ENCODE measurements around the gene CXCR3.
"Not testable (repeated sequence)": the region's sequence is repeated elsewhere in the genome, so short reads cannot be mapped to it uniquely, and the experiment has no call there.

CXCR3 gene

DNA sequence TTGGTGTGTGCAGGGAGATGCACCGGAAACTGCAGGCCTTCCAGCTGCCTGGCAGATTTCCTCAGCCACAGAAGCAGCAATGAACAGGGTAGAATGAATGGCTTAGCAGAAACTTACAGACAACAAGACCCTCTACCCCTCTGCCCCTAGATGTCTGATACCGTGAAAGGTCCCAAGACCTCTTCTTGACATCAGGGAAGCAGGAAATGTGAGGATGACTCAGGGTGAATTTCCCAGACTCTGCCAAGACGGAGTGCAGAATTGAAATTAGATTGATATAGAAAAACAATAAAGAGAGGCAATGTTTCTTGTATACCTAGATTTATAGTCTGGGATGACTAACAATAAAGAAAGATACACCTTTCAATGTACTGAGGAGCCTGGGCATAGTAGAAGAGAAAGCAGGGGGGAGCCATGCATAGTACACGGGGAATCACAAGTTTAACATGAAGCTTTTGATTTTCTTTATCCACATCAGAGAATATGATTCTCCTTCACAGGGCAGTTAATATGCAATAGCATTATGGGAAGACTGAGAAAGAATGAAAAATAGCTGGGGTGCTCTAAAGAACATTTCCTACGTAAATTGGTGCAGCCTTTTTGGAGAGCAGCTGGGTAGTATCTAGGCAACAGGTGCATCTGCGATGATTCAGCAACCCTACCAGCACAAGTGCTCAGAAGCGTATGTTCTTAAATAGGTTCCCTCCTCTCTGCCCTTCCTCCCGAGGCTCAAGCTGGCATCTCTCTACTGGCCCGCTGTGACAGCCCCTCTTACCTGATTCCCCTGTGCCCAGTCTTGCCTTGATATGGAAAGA lies 18.3 kb upstream of the CXCR3 start:
- DNase-seq, result no peak

DNA sequence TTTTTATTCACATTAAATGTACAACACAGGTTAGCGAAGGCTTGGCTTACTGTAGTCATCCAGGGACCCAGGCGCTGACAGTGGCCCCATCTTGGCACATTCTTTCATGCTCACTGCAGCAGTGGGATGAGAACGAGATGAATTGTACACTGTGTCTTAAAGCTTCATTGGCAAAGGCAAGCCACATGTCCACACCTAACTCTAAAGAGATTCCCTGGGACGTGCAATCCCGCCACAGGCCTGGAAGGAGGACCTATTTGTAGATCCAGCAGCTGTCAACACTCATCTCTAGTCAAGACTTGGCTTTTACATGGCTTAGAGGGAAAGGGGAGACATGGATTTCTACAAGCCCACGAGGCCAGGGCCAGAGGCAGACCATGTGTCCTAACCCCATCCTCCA lies 16.1 kb upstream of the CXCR3 start:
- DNase-seq, result no peak

DNA sequence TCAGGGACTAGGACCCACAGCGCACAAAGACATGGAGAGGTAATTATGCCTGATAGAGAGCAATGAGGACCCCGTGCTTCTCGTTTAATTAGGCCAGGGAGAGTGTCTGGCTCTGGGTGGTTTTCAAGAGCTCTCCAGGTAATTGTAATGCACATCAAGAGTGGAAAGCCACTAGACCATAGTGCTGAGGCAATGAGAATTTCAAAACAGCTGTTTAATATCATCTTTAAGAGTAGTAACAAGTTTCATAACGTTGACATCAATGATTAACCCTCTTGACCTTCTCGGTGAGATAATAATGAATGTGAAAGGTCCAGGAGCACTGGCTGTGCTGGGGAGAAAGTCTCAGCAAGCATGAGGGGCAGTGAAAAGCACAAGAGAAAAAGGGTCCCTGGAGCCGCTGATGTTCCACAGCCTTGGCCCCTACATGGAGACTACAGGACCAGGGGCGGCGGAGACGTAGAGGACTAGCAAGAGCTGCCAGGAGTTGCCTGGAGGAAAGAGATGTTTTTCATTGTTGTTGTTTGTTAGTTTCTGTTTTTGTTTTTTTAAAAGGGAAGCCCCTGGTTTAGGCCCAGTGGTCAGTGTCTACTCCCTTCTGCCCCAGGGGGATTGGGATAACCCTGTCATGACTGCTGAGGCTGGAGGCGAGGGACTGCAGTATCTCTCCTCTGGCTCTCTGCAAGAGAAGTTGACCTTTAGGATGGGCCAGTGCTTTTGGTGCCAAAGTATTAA lies 14.8 kb upstream of the CXCR3 start:
- no peak for DNase-seq

DNA sequence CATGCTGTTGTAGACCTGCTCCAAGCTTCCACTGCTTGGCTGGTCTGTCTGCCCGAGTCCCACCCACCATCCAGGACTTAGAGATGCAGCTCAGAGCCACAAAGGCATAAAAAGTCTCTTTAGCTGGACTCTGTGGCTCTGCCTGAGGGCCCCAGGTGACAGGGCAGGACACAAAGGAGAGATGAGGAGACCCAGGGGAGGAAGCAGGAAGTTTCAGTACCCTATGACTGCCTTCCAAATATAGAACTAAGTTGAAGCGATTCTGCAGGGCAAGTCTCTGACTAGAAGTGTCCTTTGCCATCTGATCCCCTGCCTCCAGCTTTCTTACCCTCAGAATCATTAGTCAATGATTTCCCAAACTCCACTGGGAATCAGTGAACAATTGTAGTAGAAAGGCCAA lies 11.2 kb upstream of the CXCR3 start:
- DNase-seq, result no peak

DNA sequence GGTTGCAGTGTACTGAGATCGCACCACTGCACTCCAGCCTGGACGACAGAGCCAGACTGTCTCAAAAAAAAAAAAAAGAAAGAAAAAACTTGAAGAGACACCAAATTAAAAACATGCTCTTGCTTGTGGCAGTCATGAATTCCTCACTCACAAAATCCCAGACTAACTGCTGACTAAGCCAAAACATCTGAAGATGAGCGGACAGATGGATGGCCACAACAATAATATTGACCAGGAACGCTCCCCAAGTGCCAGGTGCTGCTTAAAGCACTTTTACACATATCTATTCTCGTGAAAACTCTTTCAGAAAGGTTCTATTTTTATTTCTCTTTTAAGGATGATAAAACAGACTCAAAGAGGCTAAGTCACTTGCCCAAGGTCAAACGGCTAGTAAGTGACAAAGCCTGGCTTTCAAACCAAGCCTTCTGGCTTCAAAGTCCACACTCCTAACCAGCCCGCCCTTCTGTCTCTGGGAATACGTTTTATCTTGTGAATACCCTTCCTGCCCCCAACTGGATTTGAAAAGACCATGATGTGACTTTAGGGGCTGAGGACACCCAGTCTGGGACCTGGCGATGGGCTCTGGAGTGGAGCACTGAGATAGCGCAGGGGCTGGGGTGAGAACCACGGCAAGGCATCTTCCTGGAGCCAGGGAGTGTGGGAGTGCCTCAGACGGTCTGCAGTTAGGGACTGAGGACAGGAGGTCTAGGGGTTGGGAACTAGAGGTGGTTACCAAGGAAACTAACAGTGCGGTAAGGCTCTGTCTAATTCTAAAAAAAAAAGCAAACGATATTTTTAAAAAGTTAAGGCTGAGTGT lies 9.5 kb upstream of the CXCR3 start:
- no peak for DNase-seq

DNA sequence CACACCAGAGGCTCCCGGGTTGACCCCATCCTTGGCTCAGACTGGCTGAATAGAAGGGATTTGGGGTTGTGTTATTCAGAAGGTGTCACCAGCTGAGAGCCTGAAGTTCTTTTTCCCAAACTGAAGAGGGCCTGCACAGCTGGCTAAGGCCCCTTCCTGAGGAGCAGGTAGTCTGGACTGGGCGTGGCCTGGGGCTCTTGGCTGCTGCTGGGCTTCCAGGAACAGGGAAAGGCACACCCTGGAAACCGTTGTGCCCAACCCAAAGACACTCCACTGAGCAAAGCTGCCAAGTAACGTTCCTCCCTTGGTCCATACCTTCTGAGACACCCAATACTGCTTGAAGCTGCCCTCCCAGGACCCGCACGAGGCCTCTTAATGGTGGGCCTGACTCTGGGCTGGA lies 8.3 kb upstream of the CXCR3 start:
- DNase-seq, result no peak

DNA sequence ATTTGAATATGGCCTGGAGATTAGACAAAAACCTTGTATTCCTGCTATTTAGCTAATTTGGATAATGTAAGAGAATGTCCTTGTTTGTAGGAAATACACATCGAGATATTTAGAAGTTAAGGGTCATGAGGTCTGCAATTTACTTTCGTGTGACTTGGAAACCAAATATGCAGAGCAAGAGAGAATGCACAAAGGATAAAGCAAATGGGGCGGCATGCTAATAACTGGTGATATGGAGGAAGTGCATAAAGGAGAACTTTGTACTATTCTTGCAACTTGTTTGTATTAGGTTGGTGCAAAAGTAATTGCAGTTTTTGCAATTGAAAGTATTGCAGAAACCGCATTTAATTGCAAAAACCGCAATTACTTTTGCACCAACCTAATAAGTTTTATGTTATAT lies 7.2 kb upstream of the CXCR3 start:
- no peak for DNase-seq

DNA sequence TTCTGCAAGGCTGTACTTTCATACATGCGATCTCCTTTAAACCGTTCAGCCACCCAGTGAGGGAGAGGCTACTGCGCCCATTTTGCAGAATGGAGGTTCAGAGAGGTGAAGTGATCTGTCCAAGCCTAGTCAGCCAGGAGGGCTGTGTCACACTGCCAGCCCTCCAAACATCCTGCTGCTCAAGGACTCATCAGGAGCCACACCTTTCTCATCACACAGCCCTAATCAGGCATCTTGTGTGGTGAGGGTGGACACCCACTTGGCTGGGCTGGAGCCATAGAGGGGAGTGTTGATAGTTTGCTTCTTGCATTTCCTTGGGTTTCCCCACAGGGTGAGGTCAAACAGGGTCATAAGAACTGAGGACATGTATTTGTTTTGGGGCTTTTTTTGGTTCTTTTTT lies 5.4 kb upstream of the CXCR3 start:
- no peak for DNase-seq

DNA sequence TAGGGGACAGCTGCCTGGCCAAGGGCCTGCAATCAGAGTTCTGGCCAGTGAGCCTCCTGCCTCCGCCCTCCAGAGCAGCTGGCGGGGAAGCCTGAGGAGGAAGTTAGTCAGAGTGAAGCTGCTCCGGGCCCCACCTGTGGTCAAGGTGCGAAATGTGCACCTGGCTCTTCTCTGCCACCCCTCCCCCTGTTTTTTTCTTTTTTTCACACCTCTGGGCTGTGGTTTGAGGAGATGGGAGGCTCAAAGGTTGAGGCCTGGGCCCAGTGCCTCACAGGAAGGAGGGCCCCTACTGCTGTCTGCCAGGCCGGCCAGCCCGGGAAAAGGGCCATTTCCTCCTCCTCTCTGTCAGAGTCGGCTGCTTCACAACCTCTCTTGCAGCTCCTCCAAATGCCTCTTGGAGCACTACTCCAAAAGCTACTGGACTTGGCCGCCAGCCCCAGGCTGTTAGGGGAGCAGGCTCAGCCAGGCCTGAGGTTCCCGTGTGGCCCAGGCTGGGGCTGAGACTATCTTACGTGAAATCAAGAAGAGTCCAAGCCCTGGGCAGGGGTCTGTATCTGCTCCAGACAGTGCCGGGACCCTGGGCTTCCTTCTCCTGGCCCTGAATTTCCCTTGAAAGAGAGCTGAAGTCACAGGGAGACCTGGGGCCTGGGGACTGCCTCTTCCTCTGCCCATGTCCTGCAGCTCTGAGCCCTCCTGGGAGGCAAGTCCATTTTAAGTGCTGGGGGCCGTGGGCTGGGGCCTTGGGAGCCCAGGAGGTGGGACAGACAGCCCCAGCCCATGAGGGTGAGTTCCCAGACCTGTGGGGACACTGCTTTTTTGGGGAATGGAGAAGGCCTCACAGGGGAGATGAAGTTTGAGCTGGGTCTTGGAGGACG lies 4.5 kb upstream of the CXCR3 start:
- DNase-seq, result peak; percentile 84

DNA sequence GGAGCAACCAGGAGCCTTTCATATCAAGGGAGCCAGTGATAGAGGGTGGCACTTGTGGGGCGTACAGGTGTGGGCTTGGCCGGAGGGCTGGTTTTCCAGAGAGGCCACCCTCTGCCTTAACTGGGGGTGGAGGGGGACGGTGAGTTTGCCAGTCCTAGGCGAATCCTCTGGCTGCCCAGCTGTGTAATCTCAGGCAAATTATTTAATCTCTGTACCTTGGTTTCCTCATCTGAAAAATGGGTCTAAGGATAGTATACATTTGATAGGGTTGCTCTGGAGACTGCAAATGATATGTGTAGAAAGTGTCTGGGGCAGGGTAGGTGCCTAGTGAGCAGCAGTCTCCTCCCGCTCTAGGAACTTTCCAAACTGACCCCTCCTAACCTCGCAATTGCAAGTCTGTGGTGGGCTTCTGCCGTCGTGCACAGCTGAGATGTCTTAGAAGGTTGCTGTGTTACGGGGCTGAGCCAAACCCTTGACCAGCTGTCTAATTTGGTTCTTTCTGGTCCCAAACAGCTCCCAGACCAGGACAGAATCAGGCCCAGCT lies 3.8 kb upstream of the CXCR3 start:
- DNase-seq, result no peak

DNA sequence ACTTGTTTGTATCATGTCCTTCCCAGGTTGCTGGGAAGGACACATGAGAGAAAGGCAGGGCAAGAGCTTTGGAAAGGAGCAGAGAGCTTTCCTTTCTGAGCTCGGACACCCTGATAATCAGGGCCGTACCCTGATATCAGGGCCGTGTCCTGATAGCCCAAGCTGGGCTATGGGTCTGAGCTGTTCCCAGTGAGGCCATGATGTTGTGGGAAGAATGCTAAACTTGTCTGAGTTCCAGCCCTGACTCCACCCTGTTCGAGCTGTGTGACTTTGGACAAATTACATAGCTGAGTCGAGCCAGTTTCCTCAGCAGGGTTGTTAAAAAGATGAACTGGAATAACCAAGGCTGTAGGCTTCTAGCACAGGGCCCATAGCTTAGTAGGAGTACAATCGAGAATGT lies 3.3 kb upstream of the CXCR3 start:
- no peak for DNase-seq

DNA sequence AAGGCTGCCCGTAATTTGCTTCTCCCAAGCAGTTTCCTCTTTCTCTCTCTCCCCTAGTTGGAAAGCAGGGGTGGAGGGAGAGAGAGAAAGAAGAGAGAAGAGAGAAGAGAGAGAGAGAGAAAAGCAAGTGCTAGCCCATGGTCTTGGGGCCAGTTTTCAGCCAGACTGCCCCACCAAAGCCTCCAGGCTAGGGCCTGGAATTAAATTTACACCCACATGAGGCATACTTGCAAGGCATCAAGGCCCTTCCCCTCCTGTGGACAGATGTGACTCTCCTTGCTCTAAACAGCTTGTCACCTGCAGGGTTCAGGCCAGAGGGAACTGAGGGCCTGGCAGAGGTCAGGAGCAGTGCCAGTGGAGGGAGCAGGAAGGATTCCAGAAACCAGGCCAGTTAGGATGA lies 1.7 kb upstream of the CXCR3 start:
- no peak for DNase-seq

DNA sequence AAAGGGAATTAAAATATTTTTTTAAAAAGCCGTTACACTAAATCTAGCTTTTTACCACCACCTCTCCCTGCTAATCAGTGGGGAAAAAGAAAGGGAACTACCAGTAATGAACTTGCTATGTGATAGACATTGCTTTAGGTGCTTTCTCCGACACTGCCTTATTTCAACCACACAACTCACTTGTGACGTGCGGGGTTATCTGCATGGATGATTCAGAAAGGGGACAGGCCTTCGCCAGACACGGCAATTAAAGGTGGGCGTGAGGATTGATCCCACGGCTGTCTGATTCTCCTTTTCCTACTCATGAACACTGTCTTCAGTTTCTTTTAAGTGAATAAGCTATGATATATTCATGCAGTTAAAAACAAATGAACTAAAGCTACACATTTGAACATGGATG lies 882 bp upstream of the CXCR3 start:
- peak; percentile 85 for DNase-seq

DNA sequence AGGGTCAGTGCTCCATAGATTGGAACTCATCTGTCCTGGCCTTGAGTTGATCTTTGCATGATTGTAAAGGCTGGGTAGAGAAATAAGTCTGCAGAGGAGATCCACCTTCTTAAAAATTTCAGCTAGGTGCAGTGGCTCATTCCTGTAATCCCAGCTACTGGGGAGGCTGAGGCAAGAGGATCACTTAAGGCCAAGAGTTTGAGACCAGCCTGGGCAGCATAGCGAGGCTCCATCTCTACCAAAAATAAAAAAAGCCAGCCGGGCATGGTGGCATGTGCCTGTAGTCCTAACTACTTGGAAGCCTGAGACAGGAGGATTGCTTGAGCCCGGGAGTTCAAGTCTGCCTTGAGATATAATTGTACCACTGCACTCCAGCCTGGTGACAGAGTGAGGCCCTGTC lies 476 bp upstream of the CXCR3 start:
- no peak for DNase-seq

DNA sequence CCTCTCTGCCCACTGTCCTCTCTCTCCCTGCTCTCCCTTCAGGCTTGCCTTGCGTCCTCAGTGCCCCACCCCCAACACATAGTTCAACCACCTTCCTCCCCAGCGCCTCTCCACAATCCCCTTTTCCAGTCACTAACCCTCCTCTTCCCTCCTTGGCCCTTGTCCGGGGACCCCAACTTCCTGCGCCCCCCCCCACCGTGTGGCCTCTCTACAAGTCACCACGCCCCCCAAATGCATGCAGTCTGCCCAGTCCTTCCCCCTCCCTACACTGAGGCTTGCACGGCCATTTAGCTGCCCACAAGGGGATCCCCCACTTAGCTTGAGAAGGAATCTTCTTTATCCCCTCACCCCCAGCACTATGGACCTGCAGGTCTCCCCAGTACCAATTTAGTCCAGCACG lies 569 bp downstream of the CXCR3 start:
- no peak for DNase-seq

DNA sequence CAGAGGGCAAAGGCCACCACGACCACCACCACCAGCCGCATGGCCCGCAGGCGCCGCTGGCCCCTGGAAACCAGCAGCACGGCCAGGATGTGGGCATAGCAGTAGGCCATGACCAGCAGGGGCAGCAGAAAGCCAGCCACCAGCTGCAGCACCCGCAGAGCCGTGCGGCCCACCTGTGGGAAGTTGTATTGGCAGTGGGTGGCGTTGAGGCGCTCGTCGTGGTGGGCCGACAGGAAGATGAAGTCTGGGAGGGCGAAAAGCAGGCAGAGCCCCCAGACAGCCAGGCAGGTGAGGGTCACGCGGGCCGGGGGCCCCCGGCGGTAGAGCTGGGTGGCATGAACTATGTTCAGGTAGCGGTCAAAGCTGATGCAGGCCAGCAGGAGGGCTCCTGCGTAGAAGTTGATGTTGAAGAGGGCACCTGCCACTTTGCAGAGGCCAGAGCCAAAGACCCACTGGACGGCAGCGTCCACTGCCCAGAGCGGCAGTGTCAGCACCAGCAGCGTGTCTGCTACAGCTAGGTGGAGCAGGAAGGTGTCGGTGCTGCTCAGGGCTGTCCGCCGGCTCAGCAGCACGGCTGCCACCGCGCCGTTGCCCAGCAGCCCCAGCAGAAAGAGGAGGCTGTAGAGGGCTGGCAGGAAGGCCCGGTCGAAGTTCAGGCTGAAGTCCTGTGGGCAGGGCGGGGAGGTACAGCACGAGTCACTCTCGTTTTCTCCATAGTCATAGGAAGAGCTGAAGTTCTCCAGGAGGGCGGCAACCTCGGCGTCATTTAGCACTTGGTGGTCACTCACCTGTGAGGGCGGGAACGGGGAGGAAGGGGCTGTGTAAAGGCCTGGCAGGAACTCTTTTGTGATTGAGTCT lies 1.4 kb downstream of the CXCR3 start:
- peak; percentile 68 for DNase-seq

DNA sequence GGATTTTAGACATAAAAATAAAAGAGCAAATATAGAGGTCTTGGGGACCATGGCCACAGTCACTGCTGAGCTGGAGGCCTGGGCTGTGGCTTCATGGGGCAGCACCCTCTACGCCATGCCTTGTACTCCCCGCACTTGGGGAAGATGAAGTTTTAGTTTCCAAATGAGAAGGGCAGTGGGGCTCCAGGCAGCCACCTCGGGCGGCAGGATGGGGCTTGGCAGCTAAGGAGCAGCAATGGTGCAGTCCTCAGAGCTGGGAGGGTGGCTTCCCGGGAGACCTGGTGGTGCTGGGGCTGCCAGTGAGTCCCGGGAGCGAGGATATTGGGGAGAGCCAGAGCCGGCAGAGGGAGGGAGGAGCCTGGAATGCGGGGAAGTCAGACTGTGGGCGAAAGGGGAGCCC lies 2.4 kb downstream of the CXCR3 start:
- DNase-seq, result no peak

DNA sequence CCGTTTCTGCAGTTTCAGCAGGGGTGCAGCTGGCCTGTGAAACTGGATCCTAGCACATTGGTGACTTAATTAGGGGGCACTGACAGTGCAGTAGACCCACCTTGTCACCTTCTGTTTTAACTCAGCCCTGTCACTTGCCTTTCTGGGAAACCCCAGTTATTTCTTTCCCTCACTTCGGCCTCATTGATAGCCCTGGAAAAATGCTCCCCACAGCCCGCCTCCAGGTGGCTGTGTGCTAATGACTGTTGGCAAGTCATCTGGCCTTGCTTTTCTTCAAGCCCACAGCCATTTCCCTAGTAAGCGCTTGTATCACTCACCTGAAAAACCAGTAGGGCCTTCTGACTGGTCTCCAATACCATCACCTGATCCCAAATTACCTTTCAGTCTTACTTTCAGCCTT lies 3.3 kb downstream of the CXCR3 start:
- DNase-seq, result no peak

DNA sequence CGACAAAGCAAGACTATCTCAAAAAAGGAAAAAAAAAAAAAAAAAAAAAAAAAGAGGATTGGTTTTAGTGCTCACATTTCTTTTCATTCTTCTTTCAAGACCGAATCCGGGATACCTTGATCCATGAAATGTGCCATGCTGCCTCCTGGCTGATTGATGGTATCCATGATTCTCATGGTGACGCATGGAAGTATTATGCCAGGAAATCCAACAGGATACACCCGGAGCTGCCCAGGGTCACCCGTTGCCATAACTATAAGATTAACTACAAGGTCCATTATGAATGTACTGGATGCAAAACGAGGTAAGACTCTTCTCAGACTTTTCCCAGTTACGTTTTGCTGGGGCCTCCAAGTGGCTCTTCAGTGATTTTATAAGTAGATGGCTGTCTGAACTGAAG lies 6.1 kb downstream of the CXCR3 start:
- no peak for DNase-seq

DNA sequence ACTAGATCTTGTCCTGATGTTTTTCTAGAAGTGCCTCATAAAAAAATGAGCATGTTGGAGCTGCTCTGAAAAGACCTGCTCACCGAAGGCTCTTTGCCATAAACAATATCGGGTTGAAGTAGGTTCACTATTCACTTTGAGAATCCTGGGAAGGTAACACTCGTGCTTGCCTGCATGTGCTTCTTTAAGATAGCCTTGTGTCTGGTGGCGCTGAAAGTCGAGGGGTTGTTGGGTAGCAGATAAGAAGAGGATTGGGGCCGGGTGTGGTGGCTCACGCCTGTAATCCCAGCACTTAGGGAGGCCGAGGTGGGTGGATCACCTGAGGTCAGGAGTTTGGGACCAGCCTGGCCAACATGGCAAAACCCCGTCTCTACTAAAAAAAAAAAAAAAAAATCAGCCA lies 6.6 kb downstream of the CXCR3 start:
- not testable (repeated sequence) for DNase-seq

DNA sequence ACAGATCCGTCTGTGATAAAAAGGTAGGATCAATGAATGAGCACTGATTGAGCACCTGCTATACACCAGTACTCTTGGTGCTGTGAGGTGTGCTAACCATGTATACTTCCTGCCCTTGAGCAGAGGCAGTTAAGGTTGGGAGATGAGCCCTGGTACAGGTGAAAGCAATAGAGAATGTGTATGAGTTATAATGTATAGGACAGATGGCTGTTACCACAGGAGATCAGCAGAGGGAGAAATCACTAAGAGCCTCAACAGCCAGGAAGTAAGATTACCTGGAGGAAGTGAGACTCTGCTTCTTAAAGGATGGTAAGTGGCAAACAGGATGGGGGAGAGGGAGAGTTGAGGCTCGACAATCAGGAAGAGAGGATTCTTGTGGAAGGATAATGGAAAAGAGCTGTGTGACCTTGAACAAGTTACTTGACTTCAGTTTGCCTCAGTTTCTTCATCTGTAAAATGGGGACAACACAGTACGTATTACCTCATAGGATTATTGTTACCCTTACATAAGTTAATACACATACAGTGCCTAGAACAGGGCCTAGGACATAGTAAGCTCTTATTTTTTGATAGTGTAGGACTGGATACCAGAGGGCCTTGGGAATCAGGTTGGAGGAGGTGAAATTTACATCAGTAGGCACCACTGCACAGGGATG lies 9.1 kb downstream of the CXCR3 start:
- no peak for DNase-seq
